GM21528 (cell line): ENCODE data around the gene ARID1A.

Source experiments
- ATAC-seq: cut with Tn5 transposase; IDR thresholded peaks from one replicate; pipeline ENCODE4 v1.9.1; 2021; ENCODE audit warnings: mild to moderate bottlenecking, moderate library complexity; ENCODE audit not compliant: unreplicated experiment, low FRiP score

Gene ARID1A

GRCh38 chr1:26752519-26752918 is 56.7 kb downstream of the ARID1A start:
- no peak for ATAC-seq

- no peak for ATAC-seq
These were observed 58.5 kb downstream of the ARID1A start for GRCh38 chr1:26754086-26754874.

DNA sequence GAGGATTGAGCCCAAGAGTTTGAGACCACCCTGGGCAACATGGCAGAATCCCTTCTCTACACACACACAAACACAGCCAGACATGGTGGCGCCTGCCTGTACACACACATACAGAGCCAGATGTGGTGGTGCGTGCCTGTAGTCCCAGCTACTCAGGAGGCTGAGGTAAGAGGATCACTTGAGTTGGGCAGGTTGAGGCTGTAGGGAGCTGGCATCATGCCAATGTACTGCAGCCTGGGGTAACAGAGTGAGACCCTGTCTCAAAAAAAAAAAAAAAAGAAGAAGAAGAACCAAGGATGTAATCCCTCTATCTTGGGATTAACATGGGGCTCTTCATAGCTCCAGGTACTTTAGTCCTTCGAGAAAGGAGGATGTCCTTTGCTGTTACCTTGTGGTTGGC is 62.5 kb downstream of the ARID1A start:
- ATAC-seq, result no peak

DNA sequence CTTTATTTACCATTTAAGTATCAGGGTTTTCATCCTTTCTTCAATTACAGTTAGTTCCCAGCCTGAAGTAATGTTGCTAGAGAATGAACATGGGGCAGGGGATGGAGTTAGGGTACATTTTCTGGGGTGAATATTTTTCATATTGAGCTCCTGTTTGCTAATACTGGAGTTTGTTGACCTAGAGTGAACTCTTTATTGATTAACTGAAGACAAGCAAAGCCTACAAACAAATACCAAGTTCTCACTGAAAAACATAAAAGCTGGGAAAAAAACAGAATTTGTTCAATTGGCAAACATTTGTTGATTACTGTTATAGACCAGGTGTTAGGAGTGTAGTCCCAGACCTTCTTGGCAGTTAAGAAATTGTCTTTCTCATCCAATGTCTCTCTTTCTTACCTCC is 63.7 kb downstream of the ARID1A start:
- ATAC-seq, result no peak

DNA sequence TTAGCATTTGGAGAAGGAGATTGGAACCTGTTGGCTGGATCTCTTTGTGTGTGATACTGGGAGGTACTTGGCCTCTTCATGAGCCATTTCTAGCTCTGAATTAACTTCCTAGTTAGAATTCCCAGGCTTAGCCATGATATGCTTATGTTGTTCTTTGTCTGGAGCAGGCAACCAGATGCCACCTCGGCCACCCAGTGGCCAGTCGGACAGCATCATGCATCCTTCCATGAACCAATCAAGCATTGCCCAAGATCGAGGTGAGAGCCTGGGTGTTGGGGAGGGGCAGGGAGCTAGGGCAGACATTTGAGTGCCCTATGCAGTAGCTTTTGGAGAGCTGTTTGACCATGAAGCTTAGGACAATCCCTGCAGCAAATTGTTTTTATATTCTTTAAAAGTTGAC is 65.4 kb downstream of the ARID1A start:
- no peak for ATAC-seq

DNA sequence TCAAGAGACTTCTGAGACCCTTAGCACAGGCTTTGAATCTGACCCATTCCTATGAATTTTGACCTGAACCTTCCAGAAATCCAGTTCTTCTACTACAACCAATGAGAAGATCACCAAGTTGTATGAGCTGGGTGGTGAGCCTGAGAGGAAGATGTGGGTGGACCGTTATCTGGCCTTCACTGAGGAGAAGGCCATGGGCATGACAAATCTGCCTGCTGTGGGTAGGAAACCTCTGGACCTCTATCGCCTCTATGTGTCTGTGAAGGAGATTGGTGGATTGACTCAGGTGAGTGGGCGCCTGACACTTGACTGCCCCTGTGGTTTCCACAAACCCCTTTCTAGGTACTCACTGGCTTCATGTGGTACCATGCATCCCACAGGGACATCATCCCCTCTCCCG is 71.9 kb downstream of the ARID1A start:
- no peak for ATAC-seq

GRCh38 chr1:26768755-26769154 is 72.9 kb downstream of the ARID1A start:
- no peak for ATAC-seq

DNA sequence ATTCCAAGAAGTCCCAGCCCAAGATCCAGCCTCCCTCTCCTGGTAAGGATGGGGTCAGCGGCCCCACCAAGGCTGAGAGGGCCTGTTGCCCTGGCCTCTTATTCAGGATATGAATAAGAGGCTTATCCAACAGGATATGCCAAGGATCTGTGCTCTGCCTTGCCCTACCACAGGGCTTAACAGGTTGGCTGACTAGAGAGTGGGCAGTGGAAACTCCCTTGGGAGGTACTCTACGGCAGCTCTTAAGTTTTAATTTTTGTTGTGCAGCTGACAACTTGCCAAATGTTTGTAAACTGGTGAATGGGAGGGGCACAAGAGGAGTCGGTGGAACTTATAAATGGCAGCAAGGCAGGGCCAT is 75.4 kb downstream of the ARID1A start:
- no peak for ATAC-seq

GRCh38 chr1:26771643-26772321 is 76.0 kb downstream of the ARID1A start:
- no peak for ATAC-seq

- no peak for ATAC-seq
These were observed 76.9 kb downstream of the ARID1A start for GRCh38 chr1:26772687-26773086.

- ATAC-seq, result no peak
These were observed 78.6 kb downstream of the ARID1A start for GRCh38 chr1:26774462-26774861.

GRCh38 chr1:26775666-26776065 is 79.9 kb downstream of the ARID1A start:
- ATAC-seq, result no peak

DNA sequence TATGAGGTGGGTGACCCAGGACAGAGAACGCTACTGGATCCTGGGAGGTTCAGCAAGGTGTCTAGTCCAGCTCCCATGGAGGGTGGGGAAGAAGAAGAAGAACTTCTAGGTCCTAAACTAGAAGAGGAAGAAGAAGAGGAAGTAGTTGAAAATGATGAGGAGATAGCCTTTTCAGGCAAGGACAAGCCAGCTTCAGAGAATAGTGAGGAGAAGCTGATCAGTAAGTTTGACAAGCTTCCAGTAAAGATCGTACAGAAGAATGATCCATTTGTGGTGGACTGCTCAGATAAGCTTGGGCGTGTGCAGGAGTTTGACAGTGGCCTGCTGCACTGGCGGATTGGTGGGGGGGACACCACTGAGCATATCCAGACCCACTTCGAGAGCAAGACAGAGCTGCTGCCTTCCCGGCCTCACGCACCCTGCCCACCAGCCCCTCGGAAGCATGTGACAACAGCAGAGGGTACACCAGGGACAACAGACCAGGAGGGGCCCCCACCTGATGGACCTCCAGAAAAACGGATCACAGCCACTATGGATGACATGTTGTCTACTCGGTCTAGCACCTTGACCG is 83.4 kb downstream of the ARID1A start:
- ATAC-seq, result no peak

- no peak for ATAC-seq
These were observed 84.6 kb downstream of the ARID1A start for GRCh38 chr1:26780344-26780957.

DNA sequence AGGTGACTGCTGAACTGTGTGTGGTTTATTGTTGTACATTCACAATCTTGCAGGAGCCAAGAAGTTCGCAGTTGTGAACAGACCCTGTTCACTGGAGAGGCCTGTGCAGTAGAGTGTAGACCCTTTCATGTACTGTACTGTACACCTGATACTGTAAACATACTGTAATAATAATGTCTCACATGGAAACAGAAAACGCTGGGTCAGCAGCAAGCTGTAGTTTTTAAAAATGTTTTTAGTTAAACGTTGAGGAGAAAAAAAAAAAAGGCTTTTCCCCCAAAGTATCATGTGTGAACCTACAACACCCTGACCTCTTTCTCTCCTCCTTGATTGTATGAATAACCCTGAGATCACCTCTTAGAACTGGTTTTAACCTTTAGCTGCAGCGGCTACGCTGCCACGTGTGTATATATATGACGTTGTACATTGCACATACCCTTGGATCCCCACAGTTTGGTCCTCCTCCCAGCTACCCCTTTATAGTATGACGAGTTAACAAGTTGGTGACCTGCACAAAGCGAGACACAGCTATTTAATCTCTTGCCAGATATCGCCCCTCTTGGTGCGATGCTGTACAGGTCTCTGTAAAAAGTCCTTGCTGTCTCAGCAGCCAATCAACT is 85.5 kb downstream of the ARID1A start:
- no peak for ATAC-seq

- no peak for ATAC-seq
These were observed 86.9 kb downstream of the ARID1A start for GRCh38 chr1:26782521-26783212.

- no peak for ATAC-seq
These were observed 87.8 kb downstream of the ARID1A start for GRCh38 chr1:26783646-26784022.

DNA sequence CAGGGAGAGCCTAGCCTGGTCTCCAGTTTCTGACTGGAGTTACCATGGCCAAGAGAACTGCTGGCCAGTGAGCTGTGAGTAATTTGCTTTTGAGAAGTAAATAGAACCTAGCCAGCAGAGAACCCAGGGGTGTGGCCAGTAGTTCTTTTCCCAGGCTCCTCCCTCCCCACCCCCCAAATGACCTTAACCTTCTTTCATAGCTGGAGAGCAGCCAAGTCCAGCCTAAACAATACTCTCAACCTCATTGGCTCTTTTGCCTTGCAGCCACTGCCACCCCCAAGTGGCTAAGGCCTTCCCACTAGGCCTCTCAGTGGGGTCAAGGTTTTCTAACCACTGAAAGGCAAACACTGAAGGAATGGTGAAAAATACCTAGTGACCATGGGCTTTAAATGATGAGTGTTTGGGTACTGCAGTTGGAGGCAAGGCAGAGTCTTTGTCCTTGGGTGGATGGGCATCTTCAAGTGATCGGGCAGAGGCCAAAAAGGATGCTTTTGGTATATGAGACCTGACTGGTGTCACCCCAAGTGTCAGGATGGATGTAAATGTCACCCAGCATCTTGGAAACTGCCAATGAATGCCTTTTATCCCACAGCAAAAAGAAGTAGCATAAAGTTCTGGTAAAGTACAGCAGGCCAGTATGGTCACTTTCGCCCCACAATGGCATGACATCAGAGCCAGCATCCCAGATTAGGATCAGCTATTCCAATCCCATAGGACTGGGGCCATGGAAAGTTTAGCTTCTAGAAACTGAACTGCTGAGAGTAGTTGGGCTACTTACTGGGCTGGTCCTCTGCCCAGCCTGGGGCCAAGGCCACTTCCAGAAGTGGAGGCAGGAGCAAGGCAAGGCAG is 88.4 kb downstream of the ARID1A start:
- no peak for ATAC-seq

DNA sequence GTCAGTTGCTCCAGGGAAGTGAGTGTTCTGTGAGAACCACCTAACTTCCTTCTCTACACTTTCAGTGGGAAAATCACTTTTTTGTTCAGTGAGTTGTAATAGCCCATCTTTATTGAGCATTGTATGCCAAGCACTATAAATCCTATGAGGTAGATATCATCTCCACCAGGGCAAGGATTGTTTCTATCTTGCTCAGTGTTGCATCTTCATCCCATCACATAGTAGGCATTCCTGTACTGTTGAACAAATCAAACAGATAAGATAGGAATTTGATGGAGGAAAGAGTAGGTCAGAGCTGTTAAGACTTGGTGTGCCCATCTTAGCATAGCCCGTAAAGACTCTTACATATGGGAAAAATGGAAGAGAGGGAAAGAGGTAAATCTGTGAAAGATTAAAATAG is 89.1 kb downstream of the ARID1A start:
- no peak for ATAC-seq
